T-cell (primary cell): ENCODE results near the gene KIF1A. TPM values are rescaled to one million over a fixed set of nuclear protein-coding genes. Genes with fewer than 3 reads are reported as not detected.

Experiments used
- ATAC-seq, 4 experiments: fragments of 200-7000 bp in 3 of 4; fragments of 150-1000 bp in 1 of 4; cut with Tn5 transposase; replicated peaks in 1 of 4; 1 replicate in 3 of 4; 2 replicates in 1 of 4; pipeline ENCODE4 v1.10.0; 2021; ENCODE audit warnings: moderate library complexity in 3 of 4, mild to moderate bottlenecking in 2 of 4, moderate number of reproducible peaks in 1 of 4
- CTCF ChIA-PET, 2 donors: fragments of 300-600 bp; sonication (Branson Sonifier 250); formaldehyde crosslinking; loops; one replicate each; lab custom pipeline; 2022; ENCODE audit warnings: antibody characterized with exemption in 2 of 2; lab: Charles Lee
- POLR2A ChIA-PET, 2 donors: fragments of 300-600 bp; sonication (Branson Sonifier 250); formaldehyde crosslinking; loops; one replicate each; lab custom pipeline; 2022; ENCODE audit warnings: antibody characterized with exemption in 2 of 2; lab: Charles Lee
- DNase-seq, 35 experiments: peaks; one replicate each; pipeline versions ENCODE4 v3.0.0 to v3.0.0-alpha.2; 2013 to 2023
- H3K27ac ChIP-seq: one replicate; pipeline ENCODE4 v1.5.1; 2013; ENCODE audit warnings: low read length
- H3K27me3 ChIP-seq, 2 experiments: replicated peaks in 1 of 2; 1 replicate in 1 of 2; 2 replicates in 1 of 2; pipeline versions ENCODE4 v1.6.1 to v1.7.0; 2013; ENCODE audit warnings: low read length in 1 of 2, mixed read lengths in 1 of 2; ENCODE audit not compliant: control insufficient read depth in 2 of 2, insufficient read depth in 2 of 2; ENCODE audit errors: extremely low read depth in 1 of 2
- H3K36me3 ChIP-seq, 2 donors: 1 replicate in 1 of 2; 2 replicates in 1 of 2; pipeline versions ENCODE4 v1.6.1 to v1.7.0; 2013; ENCODE audit warnings: low read length in 1 of 2; ENCODE audit not compliant: control insufficient read depth in 2 of 2, insufficient read depth in 1 of 2; ENCODE audit errors: extremely low read depth in 1 of 2
- H3K4me1 ChIP-seq, 2 experiments: 1 replicate in 1 of 2; 2 replicates in 1 of 2; pipeline versions ENCODE4 v1.6.1 to v1.7.0; 2013; ENCODE audit warnings: low read length in 2 of 2, mixed read lengths in 1 of 2; ENCODE audit not compliant: insufficient read depth in 2 of 2, control insufficient read depth in 1 of 2; ENCODE audit errors: extremely low read depth in 1 of 2
- H3K4me3 ChIP-seq, 2 donors: 1 replicate in 1 of 2; 2 replicates in 1 of 2; pipeline versions ENCODE4 v1.5.1 to v1.7.0; 2013; ENCODE audit warnings: mild to moderate bottlenecking in 2 of 2, low read length in 1 of 2, moderate library complexity in 1 of 2; ENCODE audit not compliant: control insufficient read depth in 1 of 2; ENCODE audit errors: extremely low read depth in 1 of 2
- H3K9me3 ChIP-seq: 2 replicates; pipeline ENCODE4 v1.7.0; 2013
- H3K27ac Mint-ChIP-seq, 2 donors: one replicate each; pipeline ENCODE4 v1.8.0; 2020 to 2021; ENCODE audit warnings: mild to moderate bottlenecking in 2 of 2, mixed read lengths in 2 of 2
- H3K27me3 Mint-ChIP-seq, 2 donors: one replicate each; pipeline ENCODE4 v1.8.0; 2021 to 2022; ENCODE audit warnings: mixed read lengths in 2 of 2
- H3K36me3 Mint-ChIP-seq: one replicate; pipeline ENCODE4 v1.8.0; 2021; ENCODE audit warnings: mixed read lengths
- H3K4me1 Mint-ChIP-seq, 3 donors: one replicate each; pipeline ENCODE4 v1.8.0; 2020 to 2022; ENCODE audit warnings: mixed read lengths in 3 of 3, mild to moderate bottlenecking in 1 of 3
- H3K4me3 Mint-ChIP-seq, 3 donors: one replicate each; pipeline ENCODE4 v1.8.0; 2020 to 2022; ENCODE audit warnings: mild to moderate bottlenecking in 3 of 3, mixed read lengths in 3 of 3, moderate library complexity in 3 of 3
- H3K9me3 Mint-ChIP-seq, 3 donors: one replicate each; pipeline ENCODE4 v1.8.0; 2020 to 2022; ENCODE audit warnings: mixed read lengths in 3 of 3
- WGBS: methylation state at CpG from one replicate; pipeline ENCODE4 v1.1.5; 2013; ENCODE audit warnings: missing lambda C conversion rate; ENCODE audit not compliant: insufficient coverage; 5-methylcytosine and 5-hydroxymethylcytosine counted together
- total RNA-seq, 35 experiments: library from RNA in 6 of 35; stranded (reverse) in 6 of 35; fragments of 120-200 nt in 1 of 35; gene quantifications; one replicate each; pipeline versions ENCODE4 v1.2.1 to v1.2.4 and lab custom pipeline; 2013 to 2026

KIF1A gene
- total RNA-seq, 5 donors from 2014 or later (not counting 1 experiment from before 2014, with no cell fraction given): 0.43 to 0.58 (median 0.51) TPM; not detected in 2

GRCh38 chr2:240749516-240749915 is 70.5 kb downstream of the KIF1A start:
- CTCF ChIA-PET: no interaction called here
- H3K36me3 Mint-ChIP-seq: no peaks in the 10 kb centered on the region
- Histone ChIP-seq H3K27me3 (peaks cover 0 to 10% of the 10 kb centered on the region in 2 experiments), H3K27ac (no peak overlapping the region), H3K9me3 (no peaks in the 10 kb centered on the region), H3K4me1 (no peaks in the 10 kb centered on the region), H3K36me3 (no peaks in the 10 kb centered on the region), H3K4me3 (no peak overlapping the region)
- POLR2A ChIA-PET: no interaction called here
- DNase-seq: no peak
- ATAC-seq: no peak
- H3K27ac Mint-ChIP-seq: no peak overlapping the region
- H3K9me3 Mint-ChIP-seq: no peaks in the 10 kb centered on the region
- no peaks in the 10 kb centered on the region for H3K4me1 Mint-ChIP-seq
- WGBS: 68% methylated on average over 6 of the region's 7 CpGs
- no peaks in the 10 kb centered on the region for H3K27me3 Mint-ChIP-seq
- H3K4me3 Mint-ChIP-seq: no peak overlapping the region

GRCh38 chr2:240747256-240747655 is 72.8 kb downstream of the KIF1A start:
- no peak overlapping the region for H3K27ac Mint-ChIP-seq
- Histone ChIP-seq H3K27me3 (peaks cover 0 to 13% of the 10 kb centered on the region in 2 experiments), H3K4me1 (no peaks in the 10 kb centered on the region), H3K36me3 (no peaks in the 10 kb centered on the region), H3K27ac (no peak overlapping the region), H3K9me3 (no peaks in the 10 kb centered on the region), H3K4me3 (no peak overlapping the region)
- H3K36me3 Mint-ChIP-seq: no peaks in the 10 kb centered on the region
- H3K4me3 Mint-ChIP-seq: no peak overlapping the region
- H3K9me3 Mint-ChIP-seq: no peaks in the 10 kb centered on the region
- no peaks in the 10 kb centered on the region for H3K4me1 Mint-ChIP-seq
- ATAC-seq: no peak
- ChIA-PET CTCF (no interaction called here), POLR2A (no interaction called here)
- WGBS: 85% methylated on average over 9 of the region's 11 CpGs
- no peak for DNase-seq
- no peaks in the 10 kb centered on the region for H3K27me3 Mint-ChIP-seq

- 91% methylated on average over 15 of the region's 16 CpGs for WGBS
- Mint-ChIP-seq H3K36me3 (no peaks in the 10 kb centered on the region), H3K27ac (no peak overlapping the region), H3K9me3 (no peaks in the 10 kb centered on the region), H3K4me1 (no peaks in the 10 kb centered on the region), H3K4me3 (no peak overlapping the region), H3K27me3 (no peaks in the 10 kb centered on the region)
- POLR2A ChIA-PET: no interaction called here
- CTCF ChIA-PET: no interaction called here
- Histone ChIP-seq H3K27me3 (peaks cover 0 to 13% of the 10 kb centered on the region in 2 experiments), H3K4me3 (no peak overlapping the region), H3K36me3 (no peaks in the 10 kb centered on the region), H3K9me3 (no peaks in the 10 kb centered on the region), H3K4me1 (no peaks in the 10 kb centered on the region), H3K27ac (no peak overlapping the region)
- ATAC-seq (no peak), DNase-seq (no peak)
Measured at GRCh38 chr2:240746671-240747070, 73.3 kb downstream of the KIF1A start.

DNA sequence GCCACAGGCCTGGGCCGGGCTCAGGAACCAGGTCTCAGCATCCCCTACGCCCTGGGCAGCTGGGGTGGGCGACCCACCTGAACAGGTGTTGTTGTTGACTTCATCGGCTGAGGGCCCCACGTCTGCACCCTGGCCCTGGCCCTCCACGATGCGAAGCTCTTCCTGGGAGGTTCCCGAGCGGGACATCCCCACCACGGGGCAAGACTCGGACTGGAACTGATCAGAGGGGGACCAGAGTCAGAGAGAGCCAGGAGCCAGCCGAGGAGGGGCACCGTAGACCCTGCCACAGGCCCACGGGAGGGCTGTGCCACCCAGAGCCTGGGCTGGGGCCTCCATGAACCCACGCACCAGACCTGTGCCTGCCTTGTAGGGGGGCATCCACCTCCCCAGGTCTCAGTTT is 74.1 kb downstream of the KIF1A start:
- CTCF ChIA-PET: interaction anchor here in 1 of 2 donors (0.6 kb wide), 1 partner anchor 833 kb away, joined by 3 read pairs; no protein-coding TSS in a partner anchor
- Mint-ChIP-seq H3K27ac (no peak overlapping the region), H3K27me3 (no peaks in the 10 kb centered on the region), H3K4me3 (no peak overlapping the region), H3K9me3 (no peaks in the 10 kb centered on the region), H3K4me1 (no peaks in the 10 kb centered on the region), H3K36me3 (no peaks in the 10 kb centered on the region)
- ATAC-seq: no peak
- peaks cover 0 to 13% of the 10 kb centered on the region in 2 experiments for H3K27me3 ChIP-seq
- H3K27ac ChIP-seq: no peak overlapping the region
- no peak overlapping the region for H3K4me3 ChIP-seq
- no peak for DNase-seq
- H3K36me3 ChIP-seq: no peaks in the 10 kb centered on the region
- WGBS: 79% methylated on average over 15 of the region's 15 CpGs
- no peaks in the 10 kb centered on the region for H3K9me3 ChIP-seq
- no peaks in the 10 kb centered on the region for H3K4me1 ChIP-seq
- POLR2A ChIA-PET: no interaction called here

- Histone ChIP-seq H3K4me3 (no peak overlapping the region), H3K27ac (no peak overlapping the region), H3K4me1 (no peaks in the 10 kb centered on the region), H3K36me3 (no peaks in the 10 kb centered on the region), H3K9me3 (no peaks in the 10 kb centered on the region), H3K27me3 (peaks cover 0 to 13% of the 10 kb centered on the region in 2 experiments)
- no peaks in the 10 kb centered on the region for H3K9me3 Mint-ChIP-seq
- no peak overlapping the region for H3K4me3 Mint-ChIP-seq
- CTCF ChIA-PET: no interaction called here
- POLR2A ChIA-PET: no interaction called here
- 90% methylated on average over 15 of the region's 15 CpGs for WGBS
- H3K36me3 Mint-ChIP-seq: no peaks in the 10 kb centered on the region
- DNase-seq (no peak), ATAC-seq (no peak)
- H3K27me3 Mint-ChIP-seq: no peaks in the 10 kb centered on the region
- H3K27ac Mint-ChIP-seq: no peak overlapping the region
- H3K4me1 Mint-ChIP-seq: no peaks in the 10 kb centered on the region
Measured at GRCh38 chr2:240745456-240745855, 74.6 kb downstream of the KIF1A start.

DNA sequence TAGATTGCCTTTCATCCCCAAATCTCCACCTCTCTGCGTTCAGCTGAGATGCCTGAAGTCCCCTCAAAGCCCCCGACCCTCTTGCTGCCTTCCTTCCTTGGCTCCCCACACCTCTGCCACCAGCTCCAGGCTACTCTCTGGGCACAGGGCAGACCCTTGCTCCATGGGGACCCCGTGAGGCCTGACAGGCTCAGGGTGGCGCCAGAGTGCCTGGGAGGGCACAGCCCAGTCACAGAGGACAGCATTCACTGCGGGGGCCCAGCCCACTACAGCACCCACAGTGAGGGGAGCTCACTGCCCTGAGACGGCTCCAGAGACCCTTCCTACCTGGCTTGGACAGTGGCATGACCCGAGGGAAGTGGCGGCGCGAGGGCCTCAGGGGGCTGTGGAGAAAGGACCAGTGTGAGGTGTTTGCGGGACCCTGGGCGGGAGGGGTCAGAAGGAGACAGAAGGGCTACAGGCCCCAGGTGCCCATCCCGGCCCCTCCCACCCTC is 77.4 kb downstream of the KIF1A start:
- no peaks in the 10 kb centered on the region for H3K9me3 Mint-ChIP-seq
- no peak overlapping the region for H3K4me3 Mint-ChIP-seq
- Histone ChIP-seq H3K4me1 (peaks cover 0 to 9% of the 10 kb centered on the region in 2 experiments), H3K27ac (no peak overlapping the region), H3K36me3 (no peaks in the 10 kb centered on the region), H3K4me3 (no peak overlapping the region), H3K27me3 (peaks cover 0 to 9% of the 10 kb centered on the region in 2 experiments), H3K9me3 (no peaks in the 10 kb centered on the region)
- DNase-seq (no peak), ATAC-seq (no peak)
- H3K27ac Mint-ChIP-seq: no peak overlapping the region
- POLR2A ChIA-PET: no interaction called here
- peaks cover 7 to 10% (median 7%) of the 10 kb centered on the region in 3 donors for H3K4me1 Mint-ChIP-seq
- CTCF ChIA-PET: no interaction called here
- 71% methylated on average over 5 of the region's 13 CpGs for WGBS
- no peaks in the 10 kb centered on the region for H3K36me3 Mint-ChIP-seq
- H3K27me3 Mint-ChIP-seq: peaks cover 0 to 2% of the 10 kb centered on the region in 2 donors
